OCI-M2 (cell line): ENCODE results near the gene HADH.
"Not testable (repeated sequence)": the region's sequence is repeated elsewhere in the genome, so short reads cannot be mapped to it uniquely, and the experiment has no call there.

ENCODE experiments used
- DNase-seq: peaks from one replicate; lab custom pipeline; 2025; ENCODE audit not compliant: unreplicated experiment; lab: John Stamatoyannopoulos, UW

The HADH gene

DNA sequence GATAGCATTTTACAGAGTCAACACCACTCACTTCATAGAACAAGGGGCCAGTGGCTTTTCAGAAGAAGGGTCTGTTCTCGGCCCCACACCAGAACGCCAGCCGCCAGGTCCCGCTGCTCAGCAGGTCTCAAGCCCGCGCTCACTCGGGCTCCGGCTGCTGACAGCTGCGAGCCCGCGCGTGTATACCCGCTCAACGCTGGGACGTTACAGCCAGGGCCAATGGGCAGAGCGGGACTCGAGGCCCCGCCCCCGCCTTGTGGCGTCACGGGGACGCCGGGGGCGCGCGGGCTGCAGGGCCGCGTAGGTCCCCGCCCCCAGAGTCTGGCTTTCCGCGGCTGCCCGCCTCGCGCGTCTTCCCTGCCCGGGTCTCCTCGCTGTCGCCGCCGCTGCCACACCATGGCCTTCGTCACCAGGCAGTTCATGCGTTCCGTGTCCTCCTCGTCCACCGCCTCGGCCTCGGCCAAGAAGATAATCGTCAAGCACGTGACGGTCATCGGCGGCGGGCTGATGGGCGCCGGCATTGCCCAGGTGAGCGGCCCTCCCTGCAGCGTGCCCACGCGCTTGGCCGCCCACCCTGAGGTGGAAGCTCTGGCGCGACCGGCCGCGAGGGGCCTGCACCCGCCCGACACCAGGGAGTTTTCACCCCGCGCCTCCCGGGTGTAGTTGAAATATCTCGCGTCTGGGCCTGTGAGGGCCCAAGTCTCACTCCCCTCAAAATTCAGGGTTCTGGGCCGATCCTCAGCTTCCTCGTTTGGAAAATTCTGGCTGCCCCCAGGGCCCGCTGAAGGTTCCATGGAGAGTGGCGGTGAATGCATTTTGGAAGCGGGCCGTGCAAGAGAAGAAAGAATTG, at the start of gene HADH:
Gene HADH (plus strand): TSS at position 353 of the 850 bp plus-strand sequence. CDS start 44 bp downstream, at position 397.
- DNase-seq, result peak; percentile 37

DNA sequence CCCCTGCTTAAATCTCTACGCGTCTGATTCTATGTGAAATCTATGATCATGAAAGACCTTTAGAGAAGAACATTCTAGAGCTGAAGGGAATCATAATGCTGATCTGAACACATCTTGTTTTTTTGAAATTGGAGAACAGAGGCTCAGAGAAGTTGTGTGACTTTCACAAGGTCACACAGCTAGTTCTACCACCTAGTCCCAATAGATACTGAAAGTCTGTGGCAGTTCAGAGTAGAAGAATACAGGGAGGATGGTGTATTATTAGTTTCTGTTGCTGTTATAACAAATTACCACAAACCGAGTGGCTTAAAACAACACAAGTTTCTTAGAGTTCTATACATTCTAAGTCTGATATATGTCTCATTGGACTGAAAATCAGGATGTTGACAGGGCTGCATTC, 43.9 kb upstream of the HADH start:
- no peak for DNase-seq

DNA sequence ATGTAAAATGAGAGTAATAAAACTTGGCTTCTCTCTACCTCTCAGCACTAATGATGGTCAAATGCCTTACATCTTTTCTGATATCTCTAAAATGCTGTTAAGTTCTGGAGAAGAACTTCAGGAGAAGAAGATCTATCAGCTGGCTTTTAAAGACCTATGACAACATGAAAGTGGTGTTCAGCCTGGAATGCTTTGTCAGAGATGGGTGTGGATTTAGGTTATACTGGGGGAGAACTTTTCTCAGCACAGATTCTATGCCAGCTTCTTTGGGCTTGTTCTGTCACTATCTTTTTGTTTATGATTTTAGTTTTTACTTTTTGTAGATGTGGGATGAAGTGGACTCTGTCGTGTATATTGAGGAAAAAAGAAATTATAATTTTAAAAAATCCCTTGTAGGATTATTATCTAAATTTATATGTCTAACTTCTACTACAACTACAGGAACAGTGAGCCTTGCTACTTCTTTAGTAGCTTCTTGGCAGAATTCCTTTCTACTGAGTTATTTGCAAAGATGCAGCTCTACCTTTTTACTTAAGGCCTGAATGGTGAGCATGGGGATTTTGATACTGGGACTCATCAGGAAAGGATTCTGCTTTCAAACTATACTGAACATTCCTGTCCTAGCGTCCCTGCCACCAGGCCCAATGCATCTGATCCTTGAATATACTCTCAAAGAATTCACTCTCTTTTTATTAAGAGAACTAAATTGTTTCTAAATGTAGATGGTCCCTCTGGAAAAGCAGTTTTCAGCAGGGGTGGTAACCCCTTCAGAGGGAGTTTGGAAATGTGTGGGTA, 38.7 kb upstream of the HADH start:
- no peak for DNase-seq

DNA sequence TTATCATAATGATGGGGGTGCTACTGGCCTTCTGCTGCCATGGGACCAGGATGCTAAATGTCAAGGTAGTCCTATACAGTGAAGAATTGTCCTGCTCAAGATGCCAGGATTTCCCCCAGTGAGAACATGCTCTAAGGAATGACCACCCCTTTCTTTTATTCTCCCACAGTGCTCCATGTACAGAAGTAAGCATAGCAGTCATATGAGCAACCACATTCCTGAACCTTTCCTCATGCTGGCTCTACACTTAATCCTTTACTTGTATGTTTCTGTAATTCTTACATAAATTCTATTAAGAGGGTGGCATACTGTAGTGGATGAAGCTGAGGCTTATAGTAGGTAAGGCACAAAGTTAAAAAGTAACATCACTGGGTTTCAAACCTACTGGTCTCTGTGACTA, 38.1 kb upstream of the HADH start:
- DNase-seq, result no peak

DNA sequence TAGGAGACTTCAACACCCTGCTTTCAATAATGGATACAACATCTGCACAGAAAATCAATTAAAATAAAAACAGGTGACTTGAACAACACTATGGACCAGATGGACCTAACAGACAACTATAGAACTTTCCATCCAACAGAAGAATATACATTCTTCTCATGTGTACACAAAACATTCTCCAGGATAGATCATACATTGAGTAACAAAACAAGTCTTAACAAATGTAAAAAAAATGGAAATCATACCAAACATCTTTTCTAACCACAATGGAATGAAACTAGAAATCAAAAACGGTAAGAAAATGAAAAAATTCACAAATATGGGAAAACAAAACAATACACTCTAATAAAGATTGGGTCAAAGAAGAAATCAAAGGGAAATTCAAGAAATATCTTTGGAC, 33.7 kb upstream of the HADH start:
- DNase-seq, result no peak

DNA sequence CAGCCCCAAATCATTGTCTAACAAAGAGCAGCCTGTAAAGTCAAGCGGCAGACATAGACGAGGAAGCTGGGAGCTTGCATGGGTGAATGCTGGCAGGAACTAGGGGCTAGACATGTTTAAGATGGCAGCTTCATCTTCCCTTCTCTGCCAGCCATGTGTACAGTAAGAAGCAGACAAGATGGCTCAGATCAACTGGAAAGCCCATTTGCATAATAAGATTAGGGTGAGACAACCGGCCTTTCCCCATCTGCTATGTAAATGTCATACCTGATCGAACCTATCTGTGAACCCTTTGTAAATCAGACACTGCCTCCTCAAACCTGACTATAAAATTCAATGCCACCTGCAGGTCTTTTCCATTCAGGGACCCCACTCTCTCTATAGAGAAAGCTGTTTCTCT, 22.8 kb upstream of the HADH start:
- DNase-seq, result no peak

DNA sequence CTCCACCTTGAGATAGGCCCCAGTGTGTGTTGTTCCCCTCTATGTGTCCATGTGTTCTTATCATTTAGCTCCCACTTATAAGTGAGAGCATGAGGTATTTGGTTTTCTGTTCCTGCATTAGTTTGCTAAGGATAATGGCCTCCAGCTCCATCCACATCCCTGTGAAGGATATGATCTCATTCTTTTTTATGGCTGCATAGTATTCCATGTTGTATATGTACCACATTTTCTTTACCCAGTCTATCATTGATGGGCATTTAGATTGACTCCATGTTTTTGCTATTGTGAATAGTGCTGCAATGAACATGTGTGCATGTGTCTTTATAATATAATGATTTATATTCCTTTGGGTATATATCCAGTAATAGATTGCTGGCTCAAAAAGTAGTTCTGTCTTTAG, 22.2 kb upstream of the HADH start:
- not testable (repeated sequence) for DNase-seq

DNA sequence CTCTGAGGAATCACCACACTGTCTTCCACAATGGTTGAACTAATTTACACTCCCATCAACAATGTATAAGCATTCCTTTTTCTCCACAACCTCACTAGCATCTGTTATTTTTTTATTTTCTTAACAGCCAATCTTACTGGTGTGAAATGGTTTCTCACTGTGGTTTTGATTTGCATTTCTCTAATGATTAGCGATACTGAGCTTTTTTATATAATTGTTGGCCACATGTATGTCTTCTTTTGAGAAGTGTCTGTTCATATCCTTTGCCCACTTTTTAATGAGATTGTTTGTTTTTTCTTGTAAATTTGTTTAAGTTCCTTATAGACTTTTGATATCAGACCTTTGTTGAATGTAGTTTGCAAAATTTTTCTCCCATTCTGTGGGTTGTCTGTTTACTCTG, 21.8 kb upstream of the HADH start:
- not testable (repeated sequence) for DNase-seq

DNA sequence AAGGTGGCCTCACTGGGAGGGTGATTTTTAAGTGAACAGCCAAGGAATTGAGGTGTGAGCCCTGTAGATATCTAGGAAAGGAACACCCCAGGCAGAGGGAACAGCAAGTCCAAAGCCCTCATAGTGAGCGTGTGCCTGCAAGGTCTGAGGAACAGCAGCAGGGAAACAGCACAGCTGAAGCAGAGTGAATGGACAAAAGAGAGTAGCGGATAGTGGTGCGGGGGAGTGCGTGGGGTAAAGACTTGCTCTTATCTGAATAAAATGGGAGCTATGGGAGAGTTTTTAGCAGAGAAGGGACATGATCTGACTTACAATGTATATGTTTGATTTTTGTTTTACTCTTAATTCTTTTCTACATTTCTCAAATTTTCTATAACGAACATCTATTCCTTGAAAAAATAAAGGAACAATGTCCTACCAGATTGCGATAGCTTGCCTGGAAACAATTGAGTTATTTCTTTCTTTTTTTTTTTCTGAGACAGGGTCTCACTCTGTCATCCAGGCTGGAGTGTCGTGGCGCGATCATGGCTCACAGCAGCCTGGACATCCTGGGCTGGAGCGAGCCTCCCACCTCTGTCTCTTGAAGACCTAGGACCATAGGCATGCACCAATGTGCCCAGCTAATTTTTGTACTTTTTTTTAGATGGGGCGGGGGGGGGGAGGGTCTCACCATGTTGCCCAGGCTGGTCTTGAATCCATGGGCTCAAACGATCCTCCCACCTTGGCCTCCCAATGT, 19.5 kb upstream of the HADH start:
- DNase-seq, result no peak

DNA sequence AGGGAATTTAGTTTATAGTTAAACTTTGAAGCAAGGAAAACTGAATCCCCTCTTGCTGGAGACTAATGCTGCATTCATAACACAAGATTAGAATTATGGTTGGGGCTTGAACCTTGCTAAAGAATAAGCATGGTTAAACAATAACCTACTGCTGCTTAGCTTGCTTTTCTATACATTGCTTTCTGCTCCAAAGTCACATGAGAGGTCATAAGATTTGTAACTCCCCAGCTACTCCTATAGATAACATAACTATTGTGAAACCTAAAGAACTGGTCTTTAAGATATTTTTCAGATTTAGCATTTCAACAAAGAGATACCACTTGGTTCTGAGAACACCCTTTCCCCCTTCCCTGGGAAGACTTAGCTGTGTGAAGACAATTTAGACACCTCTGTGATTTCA, 17.1 kb upstream of the HADH start:
- DNase-seq, result no peak

DNA sequence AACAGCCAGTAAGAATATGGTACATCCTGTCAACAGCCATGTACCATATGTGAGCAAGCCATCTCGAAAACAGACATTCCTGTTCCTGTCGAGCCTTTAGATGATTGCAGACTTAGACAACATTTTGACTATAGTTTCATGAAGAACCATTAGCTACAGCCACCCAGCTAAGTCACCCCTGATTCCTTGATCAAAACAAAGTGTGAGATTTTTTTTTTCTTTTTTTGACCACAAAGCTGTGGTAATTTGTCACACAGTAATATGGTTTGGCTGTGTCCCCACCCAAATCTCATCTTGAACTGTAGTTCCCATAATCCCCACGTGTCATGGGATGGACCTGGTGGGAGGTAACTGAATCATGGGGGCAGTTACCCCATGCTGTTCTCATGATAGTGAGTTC, 15.2 kb upstream of the HADH start:
- DNase-seq, result no peak

DNA sequence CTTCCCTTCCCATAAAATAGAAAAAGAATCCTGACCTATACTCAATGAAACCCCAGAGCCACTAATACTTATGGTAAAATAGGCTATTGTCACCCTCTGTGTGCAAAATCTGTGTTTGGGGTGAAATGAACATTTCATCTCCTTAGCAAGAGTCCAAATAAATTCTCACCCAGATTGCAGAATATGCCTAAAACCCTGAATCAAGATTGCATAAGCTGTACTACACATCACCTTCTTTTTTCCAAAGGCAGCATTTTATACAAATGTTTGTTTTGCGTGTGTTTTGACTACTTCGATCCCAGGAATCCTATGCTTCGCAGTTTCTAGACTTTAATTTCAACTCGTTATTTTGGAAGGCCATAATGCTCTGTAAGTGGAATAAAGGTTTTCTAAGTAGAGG, 12.2 kb upstream of the HADH start:
- DNase-seq, result no peak

DNA sequence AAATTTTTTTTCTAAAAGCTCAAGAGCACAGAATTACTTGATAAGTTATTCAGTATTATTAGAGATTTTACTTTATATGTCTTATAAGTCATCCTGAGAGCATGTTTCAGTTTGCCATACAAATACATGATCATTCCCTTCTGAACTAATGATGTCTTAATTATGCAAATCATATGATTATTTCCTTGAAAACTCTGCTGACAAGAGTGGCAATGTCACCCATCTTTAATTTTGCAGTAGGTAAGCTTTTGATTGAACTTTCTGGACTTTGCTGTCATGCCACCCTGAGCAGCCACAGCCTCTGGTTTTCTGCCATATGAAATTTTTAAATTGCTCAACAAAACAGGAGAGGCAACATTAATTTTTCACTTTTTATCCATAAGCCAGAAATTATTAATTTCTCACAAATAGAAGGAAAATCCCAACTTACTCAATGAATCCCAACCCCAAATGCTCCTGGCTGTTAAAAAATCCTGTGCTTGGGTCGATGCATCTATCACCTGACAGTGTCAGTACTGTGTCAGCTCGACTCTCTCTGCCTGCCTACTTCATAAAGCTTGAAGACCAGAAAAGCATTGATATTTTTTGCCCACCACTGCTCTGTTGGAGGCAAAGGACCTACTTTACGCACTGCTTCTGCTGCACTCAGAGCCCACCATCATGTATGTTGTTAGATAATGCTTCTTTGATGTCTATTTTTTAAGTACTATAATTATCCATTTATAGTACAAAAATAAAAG, 11.6 kb upstream of the HADH start:
- DNase-seq, result no peak

DNA sequence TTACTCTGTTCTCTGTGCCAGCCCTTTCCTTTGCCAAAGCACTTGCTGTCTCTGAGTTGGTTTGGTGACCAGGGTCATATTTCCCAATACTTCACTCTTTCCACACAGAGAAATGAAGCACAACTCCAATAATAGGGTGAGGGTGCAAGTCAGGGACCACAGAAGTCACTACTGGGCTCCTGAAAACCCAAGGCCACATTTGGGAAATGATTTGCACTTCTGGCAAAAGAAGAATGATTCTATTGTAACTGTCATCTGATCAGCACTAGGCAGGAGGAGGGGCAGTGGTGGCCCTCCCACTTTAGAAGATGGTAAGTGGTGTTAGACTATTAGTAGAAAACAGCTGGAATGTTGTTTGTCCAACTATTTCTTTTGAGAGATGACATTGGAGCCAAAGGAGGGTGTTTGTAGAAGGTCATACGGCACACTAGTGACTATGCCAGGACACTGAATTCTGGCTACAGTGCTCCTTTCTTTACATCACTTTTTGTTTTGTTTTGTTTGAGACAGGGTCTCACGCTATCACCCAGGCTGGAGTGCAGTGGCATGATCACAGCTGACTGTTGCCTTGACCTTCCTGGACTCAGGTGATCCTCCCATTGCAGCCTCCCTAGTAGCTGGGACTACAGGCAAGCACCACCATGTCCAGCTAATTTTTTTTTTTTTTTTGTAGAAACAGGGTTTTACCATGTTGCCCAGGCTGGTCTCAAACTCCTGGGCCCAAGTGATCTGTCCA, 10.8 kb upstream of the HADH start:
- no peak for DNase-seq

DNA sequence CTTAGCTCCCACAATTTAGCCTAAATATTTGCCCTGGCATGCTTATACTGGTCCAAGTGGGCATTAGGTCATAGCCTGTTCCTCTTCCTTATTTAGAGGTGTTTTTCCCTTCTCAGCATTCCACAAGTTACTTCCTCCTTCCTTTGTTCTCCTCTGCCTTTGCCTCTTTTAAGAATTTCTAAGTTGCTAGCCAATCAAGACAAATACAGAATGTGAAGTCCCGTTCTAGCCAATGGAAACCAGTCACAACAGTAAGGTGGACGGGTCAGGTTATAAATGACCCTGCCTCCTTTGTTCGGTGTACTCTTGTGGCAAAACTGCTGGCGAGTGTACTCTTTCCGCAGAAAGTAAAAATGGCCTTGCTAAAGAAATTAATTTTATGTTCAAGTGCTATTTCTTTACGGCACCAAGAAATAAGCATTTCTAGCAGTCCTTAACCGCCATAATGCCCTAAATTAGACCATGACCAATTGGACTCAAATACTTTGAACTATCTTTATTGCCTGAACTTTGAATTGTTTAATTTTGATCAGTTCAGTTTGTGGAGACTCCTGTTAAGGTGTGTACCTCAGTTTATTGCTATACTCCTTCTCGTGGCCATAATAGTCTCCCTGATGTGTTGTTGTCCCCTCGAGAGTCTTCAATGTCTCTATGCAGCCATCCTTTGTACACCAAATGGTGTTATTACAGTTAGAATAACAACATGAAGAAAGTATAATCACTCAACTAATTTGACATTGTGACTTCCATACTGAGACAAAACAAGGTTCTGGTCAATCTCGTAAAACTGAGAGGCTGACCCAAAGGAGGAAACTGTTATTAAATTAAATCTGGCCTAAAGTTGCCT, 1.6 kb upstream of the HADH start:
- DNase-seq, result no peak

DNA sequence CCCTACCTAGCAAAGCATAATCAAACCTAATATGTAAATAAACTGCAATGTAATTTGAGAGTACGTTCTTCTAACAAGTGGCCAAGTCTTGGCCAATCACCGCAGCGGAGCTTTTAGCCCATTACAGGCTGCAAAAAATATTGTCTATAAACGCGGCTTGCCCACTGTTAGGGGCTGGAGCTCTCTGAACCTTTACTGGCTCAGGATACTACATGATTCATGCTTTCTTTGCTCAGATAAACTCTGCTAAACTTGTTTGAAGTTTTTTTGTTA, 990 bp upstream of the HADH start:
- no peak for DNase-seq

DNA sequence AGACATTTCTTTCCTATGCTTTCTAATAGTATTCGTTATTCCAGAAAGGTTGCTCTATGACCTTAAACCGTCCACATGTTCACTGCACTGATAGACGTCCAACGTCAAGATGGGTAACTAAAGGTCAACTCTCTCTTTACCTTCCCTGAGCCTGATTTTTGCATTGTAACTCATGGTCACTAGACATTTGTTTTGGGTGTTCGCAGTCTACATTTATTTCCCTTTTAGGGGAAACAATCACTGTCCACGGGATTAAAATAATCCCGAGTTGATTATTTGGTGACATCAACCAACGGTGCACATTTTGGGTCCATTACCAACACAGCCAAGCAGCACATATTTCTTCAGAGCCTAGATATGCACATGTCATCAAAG, 540 bp upstream of the HADH start:
- no peak for DNase-seq

DNA sequence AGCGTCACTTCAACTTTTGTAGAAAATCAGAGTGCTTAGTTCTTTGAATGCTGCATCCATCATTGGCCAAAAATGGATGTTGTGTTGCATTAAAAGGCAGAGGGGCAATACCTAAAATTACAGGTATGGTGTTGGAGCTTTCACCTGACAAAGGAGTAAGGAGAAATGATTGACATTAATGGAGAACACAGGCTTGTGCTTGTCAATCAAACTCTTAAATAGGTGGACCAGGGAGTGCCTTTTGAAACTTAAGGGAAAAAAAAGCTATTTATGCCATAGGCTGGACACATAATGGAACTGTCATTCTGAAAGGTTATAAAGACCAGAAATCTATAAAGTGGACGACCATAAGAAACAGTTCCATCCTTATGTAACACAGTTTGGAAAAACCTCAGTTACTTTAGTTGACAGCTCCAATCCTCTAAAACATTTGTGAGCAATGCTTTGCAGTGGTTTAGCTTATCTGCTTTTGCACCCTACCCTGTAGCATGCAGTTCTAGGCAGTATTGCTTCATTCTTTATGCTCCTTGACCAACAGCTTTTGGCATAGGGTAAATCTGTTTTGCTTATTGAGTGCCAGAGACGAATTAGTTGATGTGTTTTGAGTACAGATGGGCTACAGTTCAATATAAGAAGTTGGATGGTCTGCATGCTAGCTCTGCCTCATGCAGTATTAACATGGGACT, 2.4 kb downstream of the HADH start:
- no peak for DNase-seq

DNA sequence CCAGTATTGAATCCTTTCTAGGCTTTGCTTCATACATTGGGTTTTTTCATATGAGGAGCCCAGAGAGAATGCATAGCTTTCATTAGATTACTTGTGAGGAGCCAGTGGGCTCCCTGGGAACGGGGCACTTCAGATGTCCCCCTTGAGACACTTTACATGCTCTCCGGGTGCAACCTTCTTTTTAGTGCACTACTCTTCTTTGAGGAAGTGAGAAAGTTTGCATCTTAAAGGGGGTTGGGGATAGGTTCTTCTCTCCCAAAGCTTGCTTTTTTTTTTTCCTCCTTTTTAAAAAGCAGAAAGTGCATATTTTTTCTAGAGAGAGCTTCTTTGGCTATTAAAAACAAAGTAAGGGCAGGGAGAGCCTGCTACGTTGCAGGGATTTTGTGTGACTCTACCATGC, 4.3 kb downstream of the HADH start:
- DNase-seq, result no peak
